Activated naive CD8-positive, alpha-beta T cell (primary cell): ENCODE data around the gene SALL3.
"Not testable (repeated sequence)": the region's sequence is repeated elsewhere in the genome, so short reads cannot be mapped to it uniquely, and the experiment has no call there.

ENCODE experiments used
- H3K27ac Mint-ChIP-seq: one replicate; pipeline ENCODE4 v1.8.0; 2021; ENCODE audit warnings: mixed read lengths
- H3K27me3 Mint-ChIP-seq: one replicate; pipeline ENCODE4 v1.8.0; 2021; ENCODE audit warnings: mixed read lengths
- H3K36me3 Mint-ChIP-seq: one replicate; pipeline ENCODE4 v1.8.0; 2021; ENCODE audit warnings: mixed read lengths
- H3K4me1 Mint-ChIP-seq: one replicate; pipeline ENCODE4 v1.8.0; 2021; ENCODE audit warnings: low read depth, mixed read lengths
- H3K4me3 Mint-ChIP-seq: one replicate; pipeline ENCODE4 v1.8.0; 2021; ENCODE audit warnings: mild to moderate bottlenecking, mixed read lengths
- H3K9me3 Mint-ChIP-seq: one replicate; pipeline ENCODE4 v1.8.0; 2021; ENCODE audit warnings: low read depth, mixed read lengths

SALL3 gene

GRCh38 chr18:78950386-78950785 lies 29.2 kb upstream of the SALL3 start:
- Mint-ChIP-seq H3K4me1 (no peaks in the 10 kb centered on the region), H3K27ac (no peak overlapping the region), H3K9me3 (no peaks in the 10 kb centered on the region), H3K36me3 (no peaks in the 10 kb centered on the region), H3K4me3 (no peak overlapping the region), H3K27me3 (peaks cover 7% of the 10 kb centered on the region)

DNA sequence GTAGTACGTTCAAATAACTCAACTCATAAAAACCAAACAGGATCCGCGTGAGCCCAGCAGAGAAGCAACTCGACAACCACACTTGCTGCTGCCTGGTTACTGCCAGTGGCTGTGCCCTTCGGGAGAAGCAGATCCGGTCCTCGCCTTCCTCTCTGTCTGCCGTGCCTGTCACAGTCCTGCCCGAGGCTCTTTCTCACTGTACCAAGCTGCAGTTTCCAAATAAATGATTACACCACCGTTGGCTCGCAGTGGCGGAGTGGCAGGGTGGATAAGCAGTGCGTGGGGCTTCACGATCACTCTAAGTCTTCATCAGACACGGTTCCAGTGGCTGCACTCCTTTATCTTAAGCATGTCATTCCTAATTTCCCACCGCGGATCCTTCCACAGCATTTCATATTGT lies 26.1 kb upstream of the SALL3 start:
- Mint-ChIP-seq H3K27me3 (peaks cover 4% of the 10 kb centered on the region), H3K27ac (no peak overlapping the region), H3K4me1 (no peaks in the 10 kb centered on the region), H3K9me3 (no peaks in the 10 kb centered on the region), H3K4me3 (no peak overlapping the region), H3K36me3 (no peaks in the 10 kb centered on the region)

GRCh38 chr18:78955051-78955450 lies 24.6 kb upstream of the SALL3 start:
- Mint-ChIP-seq H3K9me3 (no peaks in the 10 kb centered on the region), H3K27ac (no peak overlapping the region), H3K4me3 (no peak overlapping the region), H3K4me1 (no peaks in the 10 kb centered on the region), H3K36me3 (no peaks in the 10 kb centered on the region), H3K27me3 (peaks cover 6% of the 10 kb centered on the region)

DNA sequence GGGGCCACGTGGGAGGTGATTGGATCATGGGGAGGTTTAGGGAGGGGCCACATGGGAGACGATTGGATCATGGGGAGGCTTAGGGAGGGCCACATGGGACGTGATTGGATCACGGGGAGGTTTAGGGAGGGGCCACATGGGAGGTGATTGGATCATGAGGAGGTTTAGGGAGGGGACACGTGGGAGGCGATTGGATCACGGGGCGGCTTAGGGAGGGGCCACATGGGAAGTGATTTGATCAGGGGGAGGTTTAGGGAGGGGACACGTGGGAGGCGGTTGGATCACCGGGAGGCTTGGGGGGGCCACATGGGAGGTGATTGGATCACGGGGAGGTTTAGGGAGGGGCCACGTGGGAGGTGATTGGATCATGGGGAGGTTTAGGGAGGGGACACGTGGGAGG lies 22.5 kb upstream of the SALL3 start:
- no peaks in the 10 kb centered on the region for H3K36me3 Mint-ChIP-seq
- H3K9me3 Mint-ChIP-seq, result no peaks in the 10 kb centered on the region
- H3K27ac Mint-ChIP-seq, result no peak overlapping the region
- no peaks in the 10 kb centered on the region for H3K4me1 Mint-ChIP-seq
- H3K27me3 Mint-ChIP-seq, result peaks cover 6% of the 10 kb centered on the region
- H3K4me3 Mint-ChIP-seq, result no peak overlapping the region

DNA sequence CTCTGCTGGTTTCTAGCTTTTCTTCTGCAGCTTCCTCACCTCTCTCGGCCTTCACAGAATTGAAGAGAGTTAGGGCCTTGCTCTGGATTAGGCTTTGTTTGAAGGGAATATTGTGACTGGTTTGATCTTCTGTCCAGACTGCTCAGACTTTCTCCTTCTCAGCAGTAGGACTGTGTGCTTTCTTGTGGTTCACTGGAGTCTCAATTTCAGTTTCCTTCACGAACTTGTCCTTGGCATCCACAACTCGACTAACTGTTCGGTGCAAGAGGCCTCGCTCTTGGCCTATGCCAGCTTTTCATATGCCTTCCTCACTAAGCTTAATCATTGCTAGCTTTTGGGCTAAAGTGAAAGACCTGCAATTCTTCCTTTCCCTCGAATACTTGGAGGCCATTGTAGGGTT lies 18.9 kb upstream of the SALL3 start:
- H3K27ac Mint-ChIP-seq, result no peak overlapping the region
- no peaks in the 10 kb centered on the region for H3K36me3 Mint-ChIP-seq
- H3K9me3 Mint-ChIP-seq, result peaks cover 9% of the 10 kb centered on the region
- H3K4me1 Mint-ChIP-seq, result no peaks in the 10 kb centered on the region
- no peak overlapping the region for H3K4me3 Mint-ChIP-seq
- H3K27me3 Mint-ChIP-seq, result peaks cover 5% of the 10 kb centered on the region

- Mint-ChIP-seq H3K27ac (no peak overlapping the region), H3K36me3 (no peaks in the 10 kb centered on the region), H3K27me3 (peaks cover 5% of the 10 kb centered on the region), H3K9me3 (peaks cover 9% of the 10 kb centered on the region), H3K4me3 (no peak overlapping the region), H3K4me1 (no peaks in the 10 kb centered on the region)
Measured at GRCh38 chr18:78962098-78962497, 17.5 kb upstream of the SALL3 start.

- not testable (repeated sequence) for H3K36me3 Mint-ChIP-seq, H3K27ac Mint-ChIP-seq, H3K9me3 Mint-ChIP-seq, H3K4me1 Mint-ChIP-seq, H3K4me3 Mint-ChIP-seq
- H3K27me3 Mint-ChIP-seq, result peaks cover 11% of the 10 kb centered on the region
Measured at GRCh38 chr18:78964727-78965126, 14.9 kb upstream of the SALL3 start.

DNA sequence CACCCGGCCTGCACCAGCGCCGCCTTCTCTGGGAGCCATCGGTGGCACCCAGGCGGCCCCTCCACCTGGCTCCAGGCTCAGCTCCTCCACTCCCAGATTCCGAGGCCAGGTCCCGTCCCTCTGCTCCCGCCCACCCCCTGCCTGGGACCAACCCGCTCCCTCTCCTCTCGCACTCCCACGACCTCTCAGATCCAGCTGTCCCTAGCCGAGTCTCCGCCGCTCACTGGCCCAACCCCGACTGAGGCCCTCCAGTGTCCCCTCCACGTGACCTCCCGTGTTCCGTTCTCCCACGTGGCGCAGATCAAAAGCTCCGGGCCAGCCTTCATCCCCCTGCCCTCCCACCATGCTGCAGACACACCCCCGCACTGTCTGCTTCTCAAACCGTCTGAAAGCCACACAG lies 14.4 kb upstream of the SALL3 start:
- H3K4me3 Mint-ChIP-seq, result no peak overlapping the region
- peaks cover 9% of the 10 kb centered on the region for H3K9me3 Mint-ChIP-seq
- H3K27me3 Mint-ChIP-seq, result peaks cover 13% of the 10 kb centered on the region
- no peaks in the 10 kb centered on the region for H3K36me3 Mint-ChIP-seq
- no peak overlapping the region for H3K27ac Mint-ChIP-seq
- no peaks in the 10 kb centered on the region for H3K4me1 Mint-ChIP-seq

- Mint-ChIP-seq H3K36me3 (no peaks in the 10 kb centered on the region), H3K9me3 (peaks cover 9% of the 10 kb centered on the region)
Measured at GRCh38 chr18:78965917-78966792, 13.5 kb upstream of the SALL3 start.

DNA sequence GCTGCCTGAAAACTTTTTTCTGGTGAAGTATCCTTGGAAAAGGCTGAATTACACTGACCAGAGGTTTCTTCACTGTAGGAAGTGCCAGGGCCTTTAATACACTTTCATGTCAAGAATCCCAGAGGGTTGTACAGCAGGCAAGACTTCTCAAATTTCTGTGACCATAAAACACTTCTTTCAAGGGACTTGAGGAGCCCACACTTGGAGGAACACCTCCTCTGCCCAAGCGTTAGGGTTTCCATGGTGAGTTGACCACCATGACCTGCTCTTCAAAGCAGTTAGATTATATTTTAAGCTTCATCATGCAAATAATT lies 12.9 kb upstream of the SALL3 start:
- H3K27ac Mint-ChIP-seq, result no peak overlapping the region

More at GRCh38 chr18:78965917-78966792, 13.5 kb upstream of the SALL3 start:
- Mint-ChIP-seq H3K4me3 (no peak overlapping the region), H3K27ac (no peak overlapping the region), H3K27me3 (peaks cover 20% of the 10 kb centered on the region), H3K4me1 (no peaks in the 10 kb centered on the region)

DNA sequence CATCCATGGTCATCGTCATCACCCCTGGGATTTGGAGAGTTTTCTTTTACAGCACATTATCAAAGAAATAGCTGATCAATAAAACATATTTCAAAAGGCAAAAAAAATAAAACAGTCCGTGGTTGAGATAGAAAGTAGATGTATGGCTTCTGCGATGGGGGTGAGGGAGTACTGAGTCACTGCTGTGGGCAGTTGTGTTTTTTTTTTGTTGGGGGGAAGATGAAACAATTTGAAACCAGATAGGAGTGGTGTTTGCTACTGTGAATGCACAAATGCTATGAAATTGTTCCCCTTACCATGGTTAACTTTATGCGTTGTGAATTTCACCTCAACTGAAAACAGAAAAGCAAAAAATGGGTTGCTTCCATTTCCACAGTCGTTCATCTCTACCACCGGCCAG lies 11.9 kb upstream of the SALL3 start:
- Mint-ChIP-seq H3K36me3 (no peaks in the 10 kb centered on the region), H3K4me1 (no peaks in the 10 kb centered on the region), H3K27ac (no peak overlapping the region), H3K27me3 (peaks cover 32% of the 10 kb centered on the region), H3K4me3 (no peak overlapping the region), H3K9me3 (peaks cover 5% of the 10 kb centered on the region)

More for the DNA sequence above, 12.9 kb upstream of the SALL3 start:
- no peaks in the 10 kb centered on the region for H3K4me1 Mint-ChIP-seq
- H3K9me3 Mint-ChIP-seq, result peaks cover 9% of the 10 kb centered on the region
- H3K36me3 Mint-ChIP-seq, result no peaks in the 10 kb centered on the region
- peaks cover 23% of the 10 kb centered on the region for H3K27me3 Mint-ChIP-seq
- H3K4me3 Mint-ChIP-seq, result no peak overlapping the region

DNA sequence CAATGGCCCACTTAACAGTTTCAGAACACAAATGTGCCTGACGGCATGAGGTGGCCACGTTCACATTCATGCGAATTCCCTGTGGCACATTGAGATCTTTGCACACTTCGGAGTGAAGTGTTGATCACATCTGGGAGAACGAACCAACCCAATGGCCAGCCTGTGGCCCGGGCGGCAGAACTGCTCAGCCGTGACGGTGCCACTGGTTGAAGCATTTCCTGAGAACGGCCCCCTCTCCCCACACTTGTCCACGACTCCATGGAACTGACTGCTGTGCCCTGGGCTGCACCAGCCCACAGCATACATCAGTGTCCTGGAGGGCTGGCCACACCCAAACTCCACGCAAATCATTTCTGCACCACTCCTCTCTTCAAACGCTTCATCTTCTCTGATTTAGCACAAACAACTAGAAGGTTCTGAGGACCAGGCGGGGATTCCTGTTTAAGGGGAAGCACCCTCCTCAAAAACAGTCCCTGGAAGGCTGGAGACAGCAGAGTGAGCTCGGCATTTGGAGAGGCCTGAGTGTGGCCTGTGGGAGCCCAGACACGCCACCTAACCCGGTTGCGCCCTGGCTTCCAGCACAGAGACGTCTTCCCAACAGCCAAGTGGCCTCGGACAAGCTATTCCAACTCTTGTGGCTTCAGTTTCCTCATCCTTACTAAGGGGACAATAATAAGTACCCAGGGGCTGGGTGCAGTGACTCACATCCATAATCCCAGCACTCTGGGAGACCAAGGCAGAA lies 9.9 kb upstream of the SALL3 start:
- H3K36me3 Mint-ChIP-seq, result no peaks in the 10 kb centered on the region
- H3K27ac Mint-ChIP-seq, result no peak overlapping the region
- no peaks in the 10 kb centered on the region for H3K9me3 Mint-ChIP-seq
- H3K4me3 Mint-ChIP-seq, result no peak overlapping the region
- peaks cover 37% of the 10 kb centered on the region for H3K27me3 Mint-ChIP-seq
- peaks cover 4% of the 10 kb centered on the region for H3K4me1 Mint-ChIP-seq

- Mint-ChIP-seq H3K27me3 (peaks cover 43% of the 10 kb centered on the region), H3K4me3 (no peak overlapping the region), H3K36me3 (no peaks in the 10 kb centered on the region), H3K27ac (no peak overlapping the region), H3K9me3 (no peaks in the 10 kb centered on the region), H3K4me1 (peaks cover 8% of the 10 kb centered on the region)
Measured at GRCh38 chr18:78970774-78971333, 8.8 kb upstream of the SALL3 start.

GRCh38 chr18:78971511-78972245 lies 7.9 kb upstream of the SALL3 start:
- peaks cover 47% of the 10 kb centered on the region for H3K27me3 Mint-ChIP-seq
- H3K4me3 Mint-ChIP-seq, result no peak overlapping the region

More at GRCh38 chr18:78971511-78972245, 7.9 kb upstream of the SALL3 start:
- Mint-ChIP-seq H3K9me3 (no peaks in the 10 kb centered on the region), H3K27ac (no peak overlapping the region), H3K4me1 (peaks cover 9% of the 10 kb centered on the region), H3K36me3 (no peaks in the 10 kb centered on the region)
